Measurements from ENCODE around the gene ARRB1.
"Not testable (repeated sequence)": the region's sequence is repeated elsewhere in the genome, so short reads cannot be mapped to it uniquely, and the experiment has no call there.

Gene ARRB1

GRCh38 chr11:75351541-75351790, at the start of gene ARRB1:
ARRB1 (minus strand) TSS chr11:75351661; CDS start chr11:75351607, 54 bp downstream.
- DNase-seq (ENCODE audit: low read depth in 2 of 2) = no peak

DNA sequence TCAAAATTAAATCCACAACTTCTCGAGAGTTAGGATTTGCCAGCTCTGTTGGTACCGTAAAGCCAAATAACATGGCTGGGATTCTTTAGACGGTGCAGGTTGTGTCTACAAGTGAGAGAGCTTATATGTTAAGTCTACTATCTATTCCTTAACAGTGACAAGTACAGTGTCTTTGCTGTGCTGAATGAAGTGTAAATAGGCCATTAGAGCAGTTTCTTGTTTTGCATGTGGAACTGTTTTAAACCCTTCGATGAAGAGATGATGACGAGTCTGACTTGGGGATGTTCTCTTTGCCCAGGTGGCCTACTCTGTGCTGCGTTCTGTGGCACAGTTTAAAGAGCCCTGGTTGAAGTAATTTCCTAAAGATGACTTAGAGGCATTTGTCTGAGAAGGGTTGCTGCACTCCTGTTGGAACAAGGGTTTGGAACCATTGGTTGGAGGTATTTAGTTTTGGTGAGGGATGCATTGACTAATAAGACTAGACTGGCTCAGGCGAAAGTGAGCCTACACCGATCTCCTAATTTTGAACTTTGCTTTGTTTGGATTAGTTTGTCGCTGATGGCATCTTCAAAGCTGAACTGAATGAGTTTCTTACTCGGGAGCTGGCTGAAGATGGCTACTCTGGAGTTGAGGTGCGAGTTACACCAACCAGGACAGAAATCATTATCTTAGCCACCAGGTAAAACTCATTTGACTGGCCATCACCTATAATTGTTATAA, 48.8 kb upstream of the ARRB1 start:
- DNase-seq (ENCODE audit: low read depth in 2 of 2) = no peak

DNA sequence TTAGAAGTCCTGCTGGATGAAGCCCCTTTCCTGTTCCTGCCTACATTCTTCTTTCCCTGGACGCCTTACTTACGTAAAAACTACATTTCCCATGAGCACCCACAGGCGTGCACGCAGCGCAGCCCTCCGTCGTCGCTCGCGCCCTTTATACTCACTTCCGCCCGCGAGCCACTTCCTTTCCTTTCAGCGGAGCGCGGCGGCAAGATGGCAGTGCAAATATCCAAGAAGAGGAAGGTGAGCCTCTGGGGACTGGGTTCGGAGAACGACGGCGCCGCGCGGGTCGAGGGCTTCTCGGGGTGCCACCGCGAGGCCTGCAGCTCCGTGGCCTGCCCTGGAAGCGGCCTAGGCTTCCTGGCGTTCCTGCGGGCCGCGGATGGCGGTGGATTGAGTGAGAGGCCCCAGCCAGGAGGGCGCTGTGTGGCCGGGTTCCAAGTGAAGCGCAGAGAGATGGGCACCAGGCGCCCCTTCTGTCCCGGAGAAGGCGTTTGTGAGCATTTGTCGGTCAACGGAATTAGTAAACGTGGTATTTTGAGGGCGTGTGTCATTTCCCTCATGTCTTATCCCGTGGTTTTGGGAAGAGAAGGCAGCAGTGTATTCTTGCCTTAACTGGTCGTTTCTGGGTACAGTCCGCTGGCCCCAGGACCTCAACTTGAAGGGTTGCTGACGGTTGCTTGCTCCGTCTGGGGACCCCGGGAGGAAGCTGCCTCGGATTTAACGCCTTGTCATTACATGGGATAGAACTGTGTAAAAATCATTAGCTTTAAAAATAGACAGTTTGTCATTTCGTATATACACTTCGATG, 48.1 kb upstream of the ARRB1 start, which contains the start of gene RPS3:
Gene RPS3 (plus strand): TSS at position 175 of the 802 bp plus-strand sequence. CDS start 30 bp downstream, at position 205.
- DNase-seq (ENCODE audit: low read depth in 2 of 2) = peak; percentile 78 to 85

DNA sequence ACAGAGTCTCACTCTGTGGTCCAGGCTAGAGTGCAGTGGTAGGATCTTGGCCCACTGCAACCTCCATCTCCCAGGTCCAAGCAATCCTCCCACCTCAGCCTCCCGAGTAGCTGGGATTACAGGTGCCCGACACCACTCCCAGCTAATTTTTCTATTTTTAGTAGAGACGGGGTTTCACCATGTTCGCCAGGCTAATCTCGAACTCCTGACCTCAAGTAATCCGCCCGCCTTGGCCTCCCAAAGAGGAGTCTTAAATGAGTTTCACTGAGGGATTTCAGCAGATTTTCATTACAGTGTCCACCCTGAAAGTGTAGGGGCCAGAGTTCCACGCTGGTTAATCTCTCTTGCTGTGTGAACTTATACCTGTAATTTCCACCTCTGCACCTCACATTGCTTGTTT, 47.4 kb upstream of the ARRB1 start:
- no peak for DNase-seq (ENCODE audit: low read depth in 2 of 2)

GRCh38 chr11:75394085-75394840, 42.8 kb upstream of the ARRB1 start:
- DNase-seq (ENCODE audit: low read depth in 2 of 2) = no peak

- DNase-seq (ENCODE audit: low read depth in 2 of 2) = no peak
Observed at GRCh38 chr11:75389925-75390324, 38.5 kb upstream of the ARRB1 start.

DNA sequence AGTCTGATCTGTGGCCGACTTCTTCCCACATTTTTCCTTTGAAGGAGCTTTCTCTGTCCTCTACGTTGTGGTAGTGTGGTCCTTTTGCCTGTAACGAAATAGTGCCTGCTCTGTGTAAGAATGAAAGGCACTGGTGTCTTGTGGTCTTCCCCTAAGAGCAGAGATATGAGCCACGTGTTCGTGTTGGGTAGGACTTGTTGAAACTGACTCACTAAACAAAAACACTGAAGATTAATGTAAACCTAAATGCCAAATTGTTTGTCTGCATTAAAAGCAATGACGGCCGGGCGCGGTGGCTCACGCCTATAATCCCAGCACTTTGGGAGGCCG, 37.8 kb upstream of the ARRB1 start:
- DNase-seq (ENCODE audit: low read depth in 2 of 2) = no peak

- peak; percentile 35 to 63 for DNase-seq (ENCODE audit: low read depth in 2 of 2)
Observed at GRCh38 chr11:75388386-75389275, 37.2 kb upstream of the ARRB1 start.

GRCh38 chr11:75387736-75388294, 36.4 kb upstream of the ARRB1 start:
- DNase-seq (ENCODE audit: low read depth in 2 of 2) = no peak

DNA sequence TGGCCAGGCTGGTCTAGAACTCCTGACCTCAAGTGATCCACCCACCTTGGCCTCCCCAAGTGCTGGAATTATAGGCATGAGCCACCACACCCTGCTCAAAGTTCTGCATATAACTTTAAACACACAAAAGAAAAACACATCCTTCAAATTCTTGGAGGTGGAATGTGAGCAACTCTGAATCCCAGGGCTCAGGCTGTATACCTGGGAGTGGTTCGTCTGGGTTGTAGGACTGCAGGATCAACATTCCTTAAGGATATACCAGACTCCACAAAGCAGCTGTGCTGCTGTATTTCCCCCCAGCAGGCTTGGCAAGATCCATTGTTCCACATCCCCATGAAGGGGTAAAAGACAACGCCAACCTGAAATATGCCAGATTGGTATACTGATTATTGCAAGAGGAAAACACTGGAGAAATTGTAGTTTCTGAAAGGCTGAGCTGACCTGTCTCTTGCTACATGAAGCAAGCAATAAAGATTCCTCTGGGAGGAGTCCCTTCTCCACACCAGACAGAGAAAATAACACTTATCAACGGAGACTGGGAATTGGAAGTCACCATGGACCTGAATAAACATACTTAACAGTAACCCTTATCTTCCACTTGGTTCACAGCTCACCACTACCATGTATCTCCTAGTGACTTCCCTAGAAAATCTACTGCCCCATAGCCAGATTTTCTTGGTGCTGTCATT, 35.6 kb upstream of the ARRB1 start:
- DNase-seq (ENCODE audit: low read depth in 2 of 2) = no peak

DNA sequence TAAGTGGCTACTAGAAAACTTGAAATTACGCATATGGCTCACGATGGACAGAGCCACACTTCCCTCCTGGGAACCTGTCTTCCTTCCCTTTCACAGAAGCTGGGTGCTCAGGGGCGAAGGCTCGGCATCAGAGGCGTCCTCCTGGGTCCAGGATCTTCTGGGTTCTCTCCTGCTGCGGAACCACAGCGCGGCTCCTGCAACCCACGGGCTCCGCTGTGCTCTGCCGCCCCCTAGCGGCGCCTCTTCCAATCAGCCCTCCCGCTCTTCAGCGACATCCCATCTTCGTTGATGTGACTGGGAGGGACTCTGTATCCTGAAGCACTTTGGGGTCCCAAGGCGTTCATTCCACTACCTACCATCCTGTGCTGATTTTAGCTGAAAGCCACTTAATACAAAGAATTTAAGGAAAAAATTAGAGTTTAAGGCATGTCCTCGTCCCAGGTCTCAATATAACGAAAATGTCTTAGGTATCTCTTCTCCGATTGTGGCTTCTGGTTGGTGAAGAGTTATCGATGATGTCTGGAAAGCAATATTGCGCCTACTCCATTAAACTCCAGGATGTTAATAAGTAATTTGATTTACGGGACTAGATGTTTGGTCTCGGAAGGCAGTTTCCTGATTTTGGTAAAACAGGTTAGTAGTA, 33.1 kb upstream of the ARRB1 start:
- DNase-seq (ENCODE audit: low read depth in 2 of 2) = peak; percentile 24 to 62

DNA sequence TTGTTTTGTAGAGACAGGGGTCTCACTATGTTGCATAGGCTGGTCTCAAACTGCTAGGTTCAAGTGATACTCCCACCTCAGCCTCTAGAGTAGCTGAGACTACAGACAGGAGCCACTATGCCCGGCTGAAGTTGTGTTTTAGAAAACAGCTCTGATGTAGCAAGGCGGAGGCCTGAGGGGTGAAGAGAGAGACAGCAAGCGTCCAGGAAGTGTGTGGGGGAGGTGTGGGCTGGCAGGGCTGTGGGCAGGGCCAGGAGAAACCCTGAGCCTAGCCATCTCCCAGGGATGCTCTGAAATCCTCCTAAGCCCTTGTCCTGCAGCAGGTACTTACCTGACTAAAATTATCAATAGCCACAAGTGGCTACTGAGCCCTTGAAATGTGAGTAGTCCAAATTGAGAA, 31.8 kb upstream of the ARRB1 start:
- peak in 1 of 2 donors; percentile 26 for DNase-seq (ENCODE audit: low read depth in 2 of 2)

GRCh38 chr11:75380716-75381420, 29.4 kb upstream of the ARRB1 start:
- DNase-seq (ENCODE audit: low read depth in 2 of 2) = no peak

GRCh38 chr11:75380245-75380644, 28.8 kb upstream of the ARRB1 start:
- DNase-seq (ENCODE audit: low read depth in 2 of 2) = no peak

DNA sequence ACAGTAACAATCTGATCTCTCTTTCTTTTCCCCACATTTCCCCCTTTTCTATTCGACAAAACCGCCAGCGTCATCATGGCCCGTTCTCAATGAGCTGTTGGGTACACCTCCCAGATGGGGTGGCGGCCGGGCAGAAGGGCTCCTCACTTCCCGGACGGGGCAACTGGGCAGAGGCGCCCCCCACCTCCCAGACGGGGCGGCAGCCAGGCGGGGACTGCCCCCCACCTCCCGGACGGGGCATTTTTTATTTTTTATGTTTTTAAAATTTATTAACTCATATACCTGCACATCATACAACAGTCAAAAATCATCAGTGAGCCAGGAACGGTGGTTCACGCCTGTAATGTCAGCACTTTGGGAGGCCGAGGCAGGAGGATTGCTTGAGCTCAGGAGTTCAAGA, 27.3 kb upstream of the ARRB1 start:
- DNase-seq (ENCODE audit: low read depth in 2 of 2) = not testable (repeated sequence)

GRCh38 chr11:75376175-75376574, 24.7 kb upstream of the ARRB1 start:
- no peak for DNase-seq (ENCODE audit: low read depth in 2 of 2)

DNA sequence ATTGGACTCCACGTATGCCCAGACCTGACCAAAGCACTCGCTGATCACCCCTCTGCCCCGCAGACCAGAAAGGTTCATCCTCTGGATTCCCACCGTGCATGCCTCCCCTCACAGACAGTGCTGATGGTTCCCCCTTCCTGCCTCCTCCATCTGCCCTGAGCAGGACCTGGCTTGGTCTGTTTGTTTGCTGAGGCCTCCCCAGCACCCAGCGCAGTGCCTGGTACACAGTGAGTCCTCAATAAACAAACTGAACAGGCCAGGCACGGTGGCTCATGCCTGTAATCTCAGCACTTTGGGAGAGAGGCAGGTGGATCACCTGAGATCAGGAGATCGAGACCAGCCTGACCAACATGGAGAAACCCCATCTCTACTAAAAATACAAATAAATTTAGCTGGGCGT, 24.2 kb upstream of the ARRB1 start:
- DNase-seq (ENCODE audit: low read depth in 2 of 2) = no peak

GRCh38 chr11:75374646-75375045, 23.2 kb upstream of the ARRB1 start:
- DNase-seq (ENCODE audit: low read depth in 2 of 2) = no peak

- no peak for DNase-seq (ENCODE audit: low read depth in 2 of 2)
Observed at GRCh38 chr11:75373201-75373600, 21.7 kb upstream of the ARRB1 start.

Data from stimulated activated CD8-positive, alpha-beta memory T cell treated with anti-CD3 and anti-CD28 coated beads, Interleukin-7, amount 100 ng/mL, for 4 hours (primary cell).